ENCODE measurements around the gene SMAD7.
A peak's percentile ranks its signal among the peaks of the same experiment; 100 is the strongest.

Gene SMAD7

GRCh38 chr18:48992791-48993555 is 42.2 kb upstream of the SMAD7 start:
- H3K4me3 ChIP-seq (ENCODE audit: low read depth in 1 of 2, low read length in 2 of 2): no peak overlapping the region
- H3K27ac ChIP-seq (ENCODE audit: low read depth, low read length): no peak overlapping the region
- H3K9ac ChIP-seq (ENCODE audit: low read depth in 1 of 2, low read length in 2 of 2): peak overlapping the region in 1 of 2 donors; percentile 32
- no peaks in the 10 kb centered on the region for H3K27me3 ChIP-seq (ENCODE audit: control insufficient read depth in 1 of 2, insufficient read depth in 2 of 2, low read length in 2 of 2)
- H3K36me3 ChIP-seq (ENCODE audit: control insufficient read depth in 1 of 2, insufficient read depth in 2 of 2, low read length in 2 of 2): no peaks in the 10 kb centered on the region
- no peaks in the 10 kb centered on the region for H3K9me3 ChIP-seq (ENCODE audit: control insufficient read depth in 1 of 2, low read length in 2 of 2)
- H3K4me1 ChIP-seq (ENCODE audit: control insufficient read depth in 1 of 2, insufficient read depth in 2 of 2, low read length in 2 of 2): peaks cover 7 to 15% of the 10 kb centered on the region in 2 donors

- peaks cover 5 to 15% of the 10 kb centered on the region in 2 donors for H3K4me1 ChIP-seq (ENCODE audit: control insufficient read depth in 1 of 2, insufficient read depth in 2 of 2, low read length in 2 of 2)
- no peak overlapping the region for H3K27ac ChIP-seq (ENCODE audit: low read depth, low read length)
These were observed 41.4 kb upstream of the SMAD7 start for GRCh38 chr18:48992133-48992532.

GRCh38 chr18:48991676-48992075 is 40.9 kb upstream of the SMAD7 start:
- Histone ChIP-seq H3K4me1 (ENCODE audit: control insufficient read depth in 1 of 2, insufficient read depth in 2 of 2, low read length in 2 of 2) (peaks cover under 1 to 15% of the 10 kb centered on the region in 2 donors), H3K27me3 (ENCODE audit: control insufficient read depth in 1 of 2, insufficient read depth in 2 of 2, low read length in 2 of 2) (no peaks in the 10 kb centered on the region), H3K27ac (ENCODE audit: low read depth, low read length) (no peak overlapping the region), H3K4me3 (ENCODE audit: low read depth in 1 of 2, low read length in 2 of 2) (no peak overlapping the region), H3K36me3 (ENCODE audit: control insufficient read depth in 1 of 2, insufficient read depth in 2 of 2, low read length in 2 of 2) (no peaks in the 10 kb centered on the region), H3K9ac (ENCODE audit: low read depth in 1 of 2, low read length in 2 of 2) (no peak overlapping the region), H3K9me3 (ENCODE audit: control insufficient read depth in 1 of 2, low read length in 2 of 2) (no peaks in the 10 kb centered on the region)

More at GRCh38 chr18:48992133-48992532, 41.4 kb upstream of the SMAD7 start:
- Histone ChIP-seq H3K36me3 (ENCODE audit: control insufficient read depth in 1 of 2, insufficient read depth in 2 of 2, low read length in 2 of 2) (no peaks in the 10 kb centered on the region), H3K9me3 (ENCODE audit: control insufficient read depth in 1 of 2, low read length in 2 of 2) (no peaks in the 10 kb centered on the region), H3K4me3 (ENCODE audit: low read depth in 1 of 2, low read length in 2 of 2) (no peak overlapping the region), H3K27me3 (ENCODE audit: control insufficient read depth in 1 of 2, insufficient read depth in 2 of 2, low read length in 2 of 2) (no peaks in the 10 kb centered on the region), H3K9ac (ENCODE audit: low read depth in 1 of 2, low read length in 2 of 2) (no peak overlapping the region)

GRCh38 chr18:48991319-48991660 is 40.5 kb upstream of the SMAD7 start:
- Histone ChIP-seq H3K4me1 (ENCODE audit: control insufficient read depth in 1 of 2, insufficient read depth in 2 of 2, low read length in 2 of 2) (peaks cover 0 to 15% of the 10 kb centered on the region in 2 donors), H3K36me3 (ENCODE audit: control insufficient read depth in 1 of 2, insufficient read depth in 2 of 2, low read length in 2 of 2) (no peaks in the 10 kb centered on the region)

GRCh38 chr18:48990481-48991318 is 39.9 kb upstream of the SMAD7 start:
- Histone ChIP-seq H3K4me1 (ENCODE audit: control insufficient read depth in 1 of 2, insufficient read depth in 2 of 2, low read length in 2 of 2) (peaks cover 0 to 15% of the 10 kb centered on the region in 2 donors), H3K27ac (ENCODE audit: low read depth, low read length) (peak overlapping the region; percentile 20), H3K36me3 (ENCODE audit: control insufficient read depth in 1 of 2, insufficient read depth in 2 of 2, low read length in 2 of 2) (no peaks in the 10 kb centered on the region), H3K4me3 (ENCODE audit: low read depth in 1 of 2, low read length in 2 of 2) (no peak overlapping the region), H3K9me3 (ENCODE audit: control insufficient read depth in 1 of 2, low read length in 2 of 2) (no peaks in the 10 kb centered on the region), H3K27me3 (ENCODE audit: control insufficient read depth in 1 of 2, insufficient read depth in 2 of 2, low read length in 2 of 2) (no peaks in the 10 kb centered on the region), H3K9ac (ENCODE audit: low read depth in 1 of 2, low read length in 2 of 2) (no peak overlapping the region)

More at GRCh38 chr18:48991319-48991660, 40.5 kb upstream of the SMAD7 start:
- Histone ChIP-seq H3K4me3 (ENCODE audit: low read depth in 1 of 2, low read length in 2 of 2) (no peak overlapping the region), H3K27ac (ENCODE audit: low read depth, low read length) (no peak overlapping the region), H3K9me3 (ENCODE audit: control insufficient read depth in 1 of 2, low read length in 2 of 2) (no peaks in the 10 kb centered on the region), H3K27me3 (ENCODE audit: control insufficient read depth in 1 of 2, insufficient read depth in 2 of 2, low read length in 2 of 2) (no peaks in the 10 kb centered on the region), H3K9ac (ENCODE audit: low read depth in 1 of 2, low read length in 2 of 2) (no peak overlapping the region)

- H3K9me3 ChIP-seq (ENCODE audit: control insufficient read depth in 1 of 2, low read length in 2 of 2): no peaks in the 10 kb centered on the region
- H3K4me1 ChIP-seq (ENCODE audit: control insufficient read depth in 1 of 2, insufficient read depth in 2 of 2, low read length in 2 of 2): peaks cover 0 to 12% of the 10 kb centered on the region in 2 donors
- H3K4me3 ChIP-seq (ENCODE audit: low read depth in 1 of 2, low read length in 2 of 2): no peak overlapping the region
- H3K36me3 ChIP-seq (ENCODE audit: control insufficient read depth in 1 of 2, insufficient read depth in 2 of 2, low read length in 2 of 2): no peaks in the 10 kb centered on the region
- no peak overlapping the region for H3K9ac ChIP-seq (ENCODE audit: low read depth in 1 of 2, low read length in 2 of 2)
- H3K27ac ChIP-seq (ENCODE audit: low read depth, low read length): no peak overlapping the region
- H3K27me3 ChIP-seq (ENCODE audit: control insufficient read depth in 1 of 2, insufficient read depth in 2 of 2, low read length in 2 of 2): no peaks in the 10 kb centered on the region
These were observed 38.8 kb upstream of the SMAD7 start for GRCh38 chr18:48989304-48990303.

- no peak overlapping the region for H3K9ac ChIP-seq (ENCODE audit: low read depth in 1 of 2, low read length in 2 of 2)
- H3K27me3 ChIP-seq (ENCODE audit: control insufficient read depth in 1 of 2, insufficient read depth in 2 of 2, low read length in 2 of 2): no peaks in the 10 kb centered on the region
- no peaks in the 10 kb centered on the region for H3K36me3 ChIP-seq (ENCODE audit: control insufficient read depth in 1 of 2, insufficient read depth in 2 of 2, low read length in 2 of 2)
- no peak overlapping the region for H3K27ac ChIP-seq (ENCODE audit: low read depth, low read length)
- H3K9me3 ChIP-seq (ENCODE audit: control insufficient read depth in 1 of 2, low read length in 2 of 2): no peaks in the 10 kb centered on the region
- H3K4me3 ChIP-seq (ENCODE audit: low read depth in 1 of 2, low read length in 2 of 2): no peak overlapping the region
- H3K4me1 ChIP-seq (ENCODE audit: control insufficient read depth in 1 of 2, insufficient read depth in 2 of 2, low read length in 2 of 2): peaks cover 0 to 12% of the 10 kb centered on the region in 2 donors
These were observed 37.9 kb upstream of the SMAD7 start for GRCh38 chr18:48988508-48989303.

GRCh38 chr18:48987821-48988220 is 37.1 kb upstream of the SMAD7 start:
- H3K9me3 ChIP-seq (ENCODE audit: control insufficient read depth in 1 of 2, low read length in 2 of 2): no peaks in the 10 kb centered on the region
- no peak overlapping the region for H3K27ac ChIP-seq (ENCODE audit: low read depth, low read length)
- no peak overlapping the region for H3K9ac ChIP-seq (ENCODE audit: low read depth in 1 of 2, low read length in 2 of 2)
- no peaks in the 10 kb centered on the region for H3K27me3 ChIP-seq (ENCODE audit: control insufficient read depth in 1 of 2, insufficient read depth in 2 of 2, low read length in 2 of 2)
- no peaks in the 10 kb centered on the region for H3K36me3 ChIP-seq (ENCODE audit: control insufficient read depth in 1 of 2, insufficient read depth in 2 of 2, low read length in 2 of 2)
- H3K4me3 ChIP-seq (ENCODE audit: low read depth in 1 of 2, low read length in 2 of 2): no peak overlapping the region
- H3K4me1 ChIP-seq (ENCODE audit: control insufficient read depth in 1 of 2, insufficient read depth in 2 of 2, low read length in 2 of 2): peaks cover 0 to 5% of the 10 kb centered on the region in 2 donors
